IMR-90 (cell line): ENCODE results near the gene HS3ST5. TPM values are rescaled to one million over a fixed set of nuclear protein-coding genes. Genes with fewer than 3 reads are reported as not detected.

Experiments
- ATAC-seq: fragments of 200-7000 bp; cut with Tn5 transposase; 2 replicates; pipeline ENCODE4 v1.9.1; 2020; ENCODE audit warnings: low read depth, mild to moderate bottlenecking, moderate library complexity
- BruUV-seq: library from RNA; stranded (reverse); fragments of 400-500 nt; replicated peaks from 2 replicates; lab custom pipeline; 2021; lab: Mats Ljungman, UMichigan
- CTCF ChIA-PET: fragments of 300-600 bp; formaldehyde crosslinking; extraction: SDS; loops from one replicate; lab custom pipeline; 2021; ENCODE audit warnings: antibody characterized with exemption; lab: Yijun Ruan, JAX
- POLR2A ChIA-PET: fragments of 300-600 bp; sonication (Branson Sonifier 250); formaldehyde crosslinking; loops from one replicate; lab custom pipeline; 2022; ENCODE audit warnings: antibody characterized with exemption; ENCODE audit not compliant: unreplicated experiment; lab: Charles Lee
- DNase-seq: peaks from one replicate; pipeline ENCODE4 v3.0.0; 2013
- H2AFZ ChIP-seq: replicated peaks from 2 replicates; pipeline ENCODE3; 2013; ENCODE audit warnings: low read length, mild to moderate bottlenecking; ENCODE audit not compliant: poor library complexity
- H2AK5ac ChIP-seq: 2 replicates; pipeline ENCODE4 v1.6.1; 2013; ENCODE audit warnings: low read depth, low read length, inconsistent platforms
- H2AK9ac ChIP-seq: replicated peaks from 2 replicates; pipeline ENCODE3; 2013; ENCODE audit warnings: mild to moderate bottlenecking, low read depth, low read length, moderate library complexity; ENCODE audit not compliant: poor library complexity
- H2BK120ac ChIP-seq: 2 replicates; pipeline ENCODE4 v1.6.1; 2013; ENCODE audit warnings: low read depth, low read length, inconsistent platforms
- H2BK15ac ChIP-seq: 3 replicates; pipeline ENCODE4 v1.6.1; 2013; ENCODE audit warnings: low read depth, low read length, inconsistent platforms
- H2BK20ac ChIP-seq: 2 replicates; pipeline ENCODE4 v1.6.1; 2013; ENCODE audit warnings: low read depth, mild to moderate bottlenecking, inconsistent platforms, low read length, moderate library complexity
- H2BK5ac ChIP-seq: 2 replicates; pipeline ENCODE4 v1.6.1; 2013; ENCODE audit warnings: mild to moderate bottlenecking, low read depth, low read length, inconsistent platforms; ENCODE audit not compliant: poor library complexity, severe bottlenecking
- H3K14ac ChIP-seq: replicated peaks from 2 replicates; pipeline ENCODE4 v1.6.1; 2013; ENCODE audit warnings: low read depth, low read length, inconsistent platforms
- H3K18ac ChIP-seq: 2 replicates; pipeline ENCODE4 v1.6.1; 2013; ENCODE audit warnings: low read depth, low read length, control low read depth
- H3K23ac ChIP-seq: 2 replicates; pipeline ENCODE4 v1.6.1; 2013; ENCODE audit warnings: low read depth, low read length, inconsistent platforms
- H3K27ac ChIP-seq: 2 replicates; pipeline ENCODE4 v1.5.1; 2013; ENCODE audit warnings: mild to moderate bottlenecking, control low read depth, low read length; ENCODE audit not compliant: insufficient read depth
- H3K27me3 ChIP-seq: 2 replicates; pipeline ENCODE4 v1.6.1; 2013; ENCODE audit warnings: low read length; ENCODE audit not compliant: control insufficient read depth, insufficient read depth
- H3K36me3 ChIP-seq: 2 replicates; pipeline ENCODE4 v1.6.1; 2013; ENCODE audit warnings: low read length, mixed read lengths; ENCODE audit not compliant: control insufficient read depth, insufficient read depth
- H3K4ac ChIP-seq: 2 replicates; pipeline ENCODE4 v1.6.1; 2013; ENCODE audit warnings: low read depth, low read length, inconsistent platforms
- H3K4me1 ChIP-seq: 2 replicates; pipeline ENCODE4 v1.6.1; 2013; ENCODE audit warnings: low read length, mixed read lengths; ENCODE audit not compliant: control insufficient read depth, insufficient read depth
- H3K4me2 ChIP-seq: 2 replicates; pipeline ENCODE4 v1.6.1; 2013; ENCODE audit warnings: low read depth, mild to moderate bottlenecking, control low read depth, low read length, moderate library complexity
- H3K4me3 ChIP-seq: 2 replicates; pipeline ENCODE4 v1.5.1; 2013; ENCODE audit warnings: low read depth, mild to moderate bottlenecking, control low read depth, low read length, moderate library complexity; ENCODE audit not compliant: insufficient read depth
- H3K56ac ChIP-seq: 2 replicates; pipeline ENCODE4 v1.6.1; 2013; ENCODE audit warnings: low read length, inconsistent platforms; ENCODE audit not compliant: insufficient read depth; ENCODE audit errors: extremely low read depth
- H3K79me1 ChIP-seq, 2 experiments: 2 replicates each; pipeline ENCODE4 v1.6.1; 2013; ENCODE audit warnings: low read length in 2 of 2, inconsistent platforms in 1 of 2, low read depth in 1 of 2
- H3K9ac ChIP-seq: 2 replicates; pipeline ENCODE4 v1.6.1; 2013; ENCODE audit warnings: low read depth, low read length, control low read depth
- H3K9me1 ChIP-seq: 2 replicates; pipeline ENCODE4 v1.6.1; 2013; ENCODE audit warnings: low read length, inconsistent platforms; ENCODE audit not compliant: insufficient read depth
- H3K9me3 ChIP-seq: 2 replicates; pipeline ENCODE4 v1.6.1; 2013; ENCODE audit warnings: low read length; ENCODE audit not compliant: control insufficient read depth, insufficient read depth
- H4K20me1 ChIP-seq: 2 replicates; pipeline ENCODE4 v1.6.1; 2013; ENCODE audit warnings: low read length, inconsistent platforms; ENCODE audit not compliant: insufficient read depth
- H4K5ac ChIP-seq: 2 replicates; pipeline ENCODE4 v1.6.1; 2013; ENCODE audit warnings: mild to moderate bottlenecking, low read depth, low read length, control low read depth
- H4K8ac ChIP-seq, 2 experiments: 2 replicates each; pipeline ENCODE4 v1.6.1; 2013; ENCODE audit warnings: low read depth in 2 of 2, low read length in 2 of 2, control low read depth in 1 of 2, inconsistent platforms in 1 of 2
- H4K91ac ChIP-seq: 2 replicates; pipeline ENCODE4 v1.6.1; 2013; ENCODE audit warnings: low read depth, low read length, inconsistent platforms; ENCODE audit not compliant: insufficient read depth
- CEBPB ChIP-seq: IDR thresholded peaks from 2 replicates; pipeline ENCODE4 v1.6.1; 2012; ENCODE audit warnings: low read depth, low read length, improper control_type of control experiment
- CHD1 ChIP-seq: IDR thresholded peaks from 2 replicates; pipeline ENCODE4 v1.6.1; 2012; ENCODE audit warnings: low read depth, low read length, improper control_type of control experiment
- CTCF ChIP-seq: conservative IDR thresholded peaks from 2 replicates; pipeline ENCODE4 v1.5.1; 2012; ENCODE audit warnings: mild to moderate bottlenecking, low read depth, low read length, improper control_type of control experiment
- ELK1 ChIP-seq: fragments of 150-350 bp; IDR thresholded peaks from 2 replicates; pipeline ENCODE4 v1.6.1; 2016; ENCODE audit warnings: low read depth, mild to moderate bottlenecking, low read length, moderate library complexity, borderline replicate concordance
- MAZ ChIP-seq: IDR thresholded peaks from 2 replicates; pipeline ENCODE4 v1.6.1; 2012; ENCODE audit warnings: low read depth, mild to moderate bottlenecking, low read length, improper control_type of control experiment, moderate library complexity, borderline replicate concordance
- NFE2L2 ChIP-seq: fragments of 150-350 bp; IDR thresholded peaks from 2 replicates; pipeline ENCODE4 v1.6.1; 2016; ENCODE audit warnings: low read depth, mild to moderate bottlenecking, low read length
- POLR2A ChIP-seq: IDR thresholded peaks from 2 replicates; pipeline ENCODE4 v1.6.1; 2012; ENCODE audit warnings: mild to moderate bottlenecking, low read depth, low read length
- RAD21 ChIP-seq: IDR thresholded peaks from 2 replicates; pipeline ENCODE4 v1.6.1; 2012; ENCODE audit warnings: low read length, improper control_type of control experiment
- RFX5 ChIP-seq: IDR thresholded peaks from 2 replicates; pipeline ENCODE4 v1.8.0; 2012; ENCODE audit warnings: low read depth, mild to moderate bottlenecking, low read length, moderate library complexity
- WGBS, 2 experiments: methylation state at CpG; one replicate each; pipeline versions ENCODE4 v1.1.5 to v1.1.7; 2013; ENCODE audit warnings: missing lambda C conversion rate in 2 of 2; ENCODE audit not compliant: insufficient read length in 1 of 2; ENCODE audit errors: extremely low coverage in 2 of 2; 5-methylcytosine and 5-hydroxymethylcytosine counted together
- dilution Hi-C: fragments of 300-500 bp; cut with HindIII; formaldehyde crosslinking; loops from one replicate; pipeline ENCODE4 v1.14.3; 2018; ENCODE audit warnings: low sequenced_read_pairs; ENCODE audit not compliant: unreplicated experiment
- in situ Hi-C: fragments of 300-500 bp; cut with MboI; formaldehyde crosslinking; loops from 3 replicates; pipeline ENCODE4 v1.14.3; 2019; ENCODE audit warnings: low sequenced_read_pairs, inconsistent platforms, mixed read lengths
- intact Hi-C: fragments of 100-400 bp; cut with micrococcal nuclease; formaldehyde crosslinking; loops from 2 replicates; pipeline ENCODE4 v1.10.0; 2022
- polyA plus RNA-seq, 3 experiments: library from polyadenylated mRNA; depleted of rRNA; stranded (reverse); fragments of >200 nt; gene quantifications; 2 replicates each; pipeline ENCODE4 v1.2.3, GENCODE V29; 2012; ENCODE audit warnings: low replicate concordance in 1 of 3
- total RNA-seq: library from RNA; depleted of rRNA; stranded (reverse); fragments of >200 nt; gene quantifications from 2 replicates; pipeline ENCODE4 v1.2.3, GENCODE V29; 2012

HS3ST5 gene
- total and polyA plus RNA-seq, 2 of the 4 experiments (the other 2 are of a cell fraction) = not detected

GRCh38 chr6:114176726-114177125 lies 166.1 kb downstream of the HS3ST5 start:
- no peak overlapping the region for H2AK9ac ChIP-seq
- H2BK5ac ChIP-seq = no peak overlapping the region
- intact Hi-C loops = no loop called here
- no peak overlapping the region for H3K23ac ChIP-seq
- H3K36me3 ChIP-seq = no peaks in the 10 kb centered on the region
- no peak overlapping the region for H2AK5ac ChIP-seq
- H3K4me2 ChIP-seq = no peak overlapping the region
- H3K4me3 ChIP-seq = no peak overlapping the region
- no CpG with 5 or more reads among the region's 2 CpGs for WGBS, 2 experiments
- H3K79me1 ChIP-seq = no peaks in the 10 kb centered on the region
- no peak overlapping the region for H3K9ac ChIP-seq
- H3K4me1 ChIP-seq = no peaks in the 10 kb centered on the region
- H3K9me1 ChIP-seq = no peaks in the 10 kb centered on the region
- no peak overlapping the region for H3K56ac ChIP-seq
- no peak overlapping the region for H2BK20ac ChIP-seq
- no peak overlapping the region for H3K14ac ChIP-seq
- in situ Hi-C loops = no loop called here
- no peak overlapping the region for H3K18ac ChIP-seq
- ChIA-PET POLR2A (no interaction called here), CTCF (no interaction called here)
- no peak overlapping the region for H2AFZ ChIP-seq
- H4K20me1 ChIP-seq = no peaks in the 10 kb centered on the region
- dilution Hi-C loops = no loop called here
- DNase-seq = no peak
- H3K9me3 ChIP-seq = no peaks in the 10 kb centered on the region
- no peaks in the 10 kb centered on the region for H3K27me3 ChIP-seq
- no peak overlapping the region for H2BK15ac ChIP-seq
- H4K5ac ChIP-seq = no peak overlapping the region
- H4K8ac ChIP-seq = no peak overlapping the region
- no peak overlapping the region for H2BK120ac ChIP-seq
- no peak overlapping the region for H3K27ac ChIP-seq
- BruUV-seq = no TSS peak
- no peak overlapping the region for H3K4ac ChIP-seq
- no peak for ATAC-seq
- no peak overlapping the region for H4K91ac ChIP-seq
- TF ChIP-seq CEBPB = no peak
- no peak for TF ChIP-seq CTCF
- no peak for TF ChIP-seq RAD21
- TF ChIP-seq MAZ = no peak
- TF ChIP-seq ELK1 = no peak
- no peak for TF ChIP-seq CHD1
- TF ChIP-seq NFE2L2 = no peak
- TF ChIP-seq POLR2A = no peak
- no peak for TF ChIP-seq RFX5
